DND-41 (cell line): ENCODE measurements around the gene RAB4B.

ENCODE experiments used
- EZH2 ChIP-seq: IDR thresholded peaks from 3 replicates; pipeline ENCODE4 v1.6.1; 2012; ENCODE audit warnings: borderline replicate concordance, low read depth, mild to moderate bottlenecking, moderate library complexity, low read length, inconsistent platforms; ENCODE audit not compliant: severe bottlenecking
- TF ChIP-seq, protein P1 (sequence below): IDR thresholded peaks from 2 replicates; pipeline ENCODE4 v1.5.1; 2012; ENCODE audit warnings: borderline replicate concordance, low read length, moderate library complexity, mild to moderate bottlenecking; ENCODE audit not compliant: poor library complexity, severe bottlenecking; ENCODE audit errors: extremely low read depth

- TF ChIP-seq, protein P1, sequence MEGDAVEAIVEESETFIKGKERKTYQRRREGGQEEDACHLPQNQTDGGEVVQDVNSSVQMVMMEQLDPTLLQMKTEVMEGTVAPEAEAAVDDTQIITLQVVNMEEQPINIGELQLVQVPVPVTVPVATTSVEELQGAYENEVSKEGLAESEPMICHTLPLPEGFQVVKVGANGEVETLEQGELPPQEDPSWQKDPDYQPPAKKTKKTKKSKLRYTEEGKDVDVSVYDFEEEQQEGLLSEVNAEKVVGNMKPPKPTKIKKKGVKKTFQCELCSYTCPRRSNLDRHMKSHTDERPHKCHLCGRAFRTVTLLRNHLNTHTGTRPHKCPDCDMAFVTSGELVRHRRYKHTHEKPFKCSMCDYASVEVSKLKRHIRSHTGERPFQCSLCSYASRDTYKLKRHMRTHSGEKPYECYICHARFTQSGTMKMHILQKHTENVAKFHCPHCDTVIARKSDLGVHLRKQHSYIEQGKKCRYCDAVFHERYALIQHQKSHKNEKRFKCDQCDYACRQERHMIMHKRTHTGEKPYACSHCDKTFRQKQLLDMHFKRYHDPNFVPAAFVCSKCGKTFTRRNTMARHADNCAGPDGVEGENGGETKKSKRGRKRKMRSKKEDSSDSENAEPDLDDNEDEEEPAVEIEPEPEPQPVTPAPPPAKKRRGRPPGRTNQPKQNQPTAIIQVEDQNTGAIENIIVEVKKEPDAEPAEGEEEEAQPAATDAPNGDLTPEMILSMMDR = no peak
- TF ChIP-seq EZH2 = no peak
These were observed 30.4 kb downstream of the RAB4B start for GRCh38 chr19:40808497-40808896.
